ENCODE results near the gene TMCC1.
A peak's percentile ranks its signal among the peaks of the same experiment; 100 is the strongest.
"Not testable (repeated sequence)": the region's sequence is repeated elsewhere in the genome, so short reads cannot be mapped to it uniquely, and the experiment has no call there.

Gene TMCC1

GRCh38 chr3:129919806-129920205 is 26.3 kb upstream of the TMCC1 start:
- Histone ChIP-seq H3K4me1 (ENCODE audit: control insufficient read depth, insufficient read depth, low read length) (no peaks in the 10 kb centered on the region), H3K36me3 (ENCODE audit: control insufficient read depth, insufficient read depth, low read length) (peaks cover 3% of the 10 kb centered on the region), H3K27me3 (ENCODE audit: control insufficient read depth, insufficient read depth, low read length) (no peaks in the 10 kb centered on the region), H3K4me3 (ENCODE audit: low read depth, low read length) (no peak overlapping the region), H3K9me3 (ENCODE audit: control insufficient read depth, insufficient read depth, low read length) (peaks cover 21% of the 10 kb centered on the region), H3K9ac (ENCODE audit: low read depth, low read length) (no peak overlapping the region)

GRCh38 chr3:129919357-129919756 is 25.8 kb upstream of the TMCC1 start:
- Histone ChIP-seq H3K4me1 (ENCODE audit: control insufficient read depth, insufficient read depth, low read length) (no peaks in the 10 kb centered on the region), H3K9ac (ENCODE audit: low read depth, low read length) (no peak overlapping the region), H3K4me3 (ENCODE audit: low read depth, low read length) (no peak overlapping the region), H3K36me3 (ENCODE audit: control insufficient read depth, insufficient read depth, low read length) (peaks cover 3% of the 10 kb centered on the region), H3K9me3 (ENCODE audit: control insufficient read depth, insufficient read depth, low read length) (peaks cover 21% of the 10 kb centered on the region), H3K27me3 (ENCODE audit: control insufficient read depth, insufficient read depth, low read length) (no peaks in the 10 kb centered on the region)

DNA sequence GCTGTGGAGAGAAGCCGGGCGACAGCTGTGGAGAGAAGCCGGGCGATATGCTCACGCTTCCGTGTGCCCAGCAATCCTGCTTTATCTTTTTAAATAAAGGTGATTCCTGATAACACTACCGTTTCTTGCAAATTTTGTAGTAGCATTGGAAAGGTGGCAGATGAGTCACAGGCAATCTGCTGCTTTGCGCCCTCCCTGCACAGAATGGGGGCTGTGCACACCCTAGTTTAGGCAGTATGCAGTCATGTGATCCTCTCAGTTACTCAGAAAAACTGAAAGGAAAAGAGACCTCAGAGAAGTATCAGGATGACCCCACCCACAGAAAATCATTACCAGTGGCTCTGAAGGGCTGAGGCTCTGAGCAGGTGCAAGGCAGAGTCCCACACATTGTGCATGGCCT is 24.9 kb upstream of the TMCC1 start:
- no peaks in the 10 kb centered on the region for H3K4me1 ChIP-seq (ENCODE audit: control insufficient read depth, insufficient read depth, low read length)
- no peak overlapping the region for H3K4me3 ChIP-seq (ENCODE audit: low read depth, low read length)
- H3K36me3 ChIP-seq (ENCODE audit: control insufficient read depth, insufficient read depth, low read length), result peaks cover 3% of the 10 kb centered on the region
- peaks cover 21% of the 10 kb centered on the region for H3K9me3 ChIP-seq (ENCODE audit: control insufficient read depth, insufficient read depth, low read length)
- H3K27me3 ChIP-seq (ENCODE audit: control insufficient read depth, insufficient read depth, low read length), result no peaks in the 10 kb centered on the region
- H3K9ac ChIP-seq (ENCODE audit: low read depth, low read length), result no peak overlapping the region

DNA sequence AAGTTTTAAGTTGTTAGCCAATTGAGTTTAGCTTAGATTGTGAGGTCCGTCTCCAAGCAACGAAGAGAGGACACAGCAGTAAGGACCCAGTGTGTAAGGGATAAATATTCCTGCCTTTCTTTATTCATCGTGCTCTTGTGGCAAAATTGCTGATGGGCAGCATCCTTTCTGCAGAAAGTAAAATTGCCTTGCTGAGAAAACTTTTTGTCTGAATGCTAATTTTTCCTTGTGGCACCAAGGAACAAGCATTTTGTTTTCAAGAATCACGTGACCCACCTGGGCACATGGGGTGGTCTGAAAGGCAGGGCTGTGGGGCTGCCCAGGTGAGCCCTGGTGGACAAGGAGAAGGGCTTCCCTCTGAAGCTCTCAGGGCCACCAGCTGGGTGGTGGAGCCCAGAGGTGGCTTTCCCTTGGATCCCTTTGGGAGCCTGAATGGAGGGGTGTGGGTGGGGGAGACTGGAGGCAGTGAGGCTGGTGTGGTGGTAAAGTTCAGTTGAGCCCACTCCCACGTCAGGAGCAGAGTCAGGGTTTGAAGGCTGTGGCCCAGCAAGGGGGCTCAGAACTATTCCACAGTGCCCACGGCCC is 24.0 kb upstream of the TMCC1 start:
- peaks cover 21% of the 10 kb centered on the region for H3K9me3 ChIP-seq (ENCODE audit: control insufficient read depth, insufficient read depth, low read length)
- no peak overlapping the region for H3K9ac ChIP-seq (ENCODE audit: low read depth, low read length)
- no peaks in the 10 kb centered on the region for H3K4me1 ChIP-seq (ENCODE audit: control insufficient read depth, insufficient read depth, low read length)
- H3K36me3 ChIP-seq (ENCODE audit: control insufficient read depth, insufficient read depth, low read length), result peaks cover 3% of the 10 kb centered on the region
- H3K27me3 ChIP-seq (ENCODE audit: control insufficient read depth, insufficient read depth, low read length), result no peaks in the 10 kb centered on the region
- no peak overlapping the region for H3K4me3 ChIP-seq (ENCODE audit: low read depth, low read length)

- H3K36me3 ChIP-seq (ENCODE audit: control insufficient read depth, insufficient read depth, low read length), result peaks cover 3% of the 10 kb centered on the region
- H3K4me3 ChIP-seq (ENCODE audit: low read depth, low read length), result no peak overlapping the region
- no peaks in the 10 kb centered on the region for H3K27me3 ChIP-seq (ENCODE audit: control insufficient read depth, insufficient read depth, low read length)
- peaks cover 21% of the 10 kb centered on the region for H3K9me3 ChIP-seq (ENCODE audit: control insufficient read depth, insufficient read depth, low read length)
- no peaks in the 10 kb centered on the region for H3K4me1 ChIP-seq (ENCODE audit: control insufficient read depth, insufficient read depth, low read length)
- no peak overlapping the region for H3K9ac ChIP-seq (ENCODE audit: low read depth, low read length)
These were observed 20.1 kb upstream of the TMCC1 start for GRCh38 chr3:129913618-129914017.

DNA sequence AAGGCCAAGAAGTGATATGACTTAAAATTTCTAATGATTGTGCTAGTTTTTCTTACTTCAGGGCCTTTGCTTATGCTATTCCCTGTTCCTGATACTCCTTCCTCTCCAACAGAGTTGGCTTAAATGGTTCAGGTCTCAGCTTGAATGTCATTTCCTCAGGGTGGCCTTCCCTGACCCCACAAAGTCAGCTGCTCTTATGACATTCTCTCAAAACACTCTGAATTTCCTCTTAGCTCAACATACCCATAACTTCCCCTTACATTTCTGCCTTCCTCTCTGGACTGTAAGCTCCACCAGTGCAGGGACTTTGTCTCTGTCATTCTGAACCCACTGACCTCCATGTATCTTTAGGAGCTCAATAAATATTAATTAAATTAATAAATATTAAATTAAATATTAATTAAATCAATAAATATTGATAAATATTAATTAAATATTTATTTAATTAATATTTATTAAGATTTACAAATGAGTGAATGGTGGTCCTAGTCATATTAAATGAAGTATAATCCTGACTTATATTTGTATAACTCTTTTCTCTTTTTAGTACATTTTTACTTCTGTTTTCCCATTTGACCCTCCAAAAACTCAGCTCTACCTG is 17.9 kb upstream of the TMCC1 start:
- Histone ChIP-seq H3K4me3 (ENCODE audit: low read depth, low read length) (no peak overlapping the region), H3K36me3 (ENCODE audit: control insufficient read depth, insufficient read depth, low read length) (no peaks in the 10 kb centered on the region), H3K9ac (ENCODE audit: low read depth, low read length) (no peak overlapping the region), H3K9me3 (ENCODE audit: control insufficient read depth, insufficient read depth, low read length) (peaks cover 4% of the 10 kb centered on the region), H3K27me3 (ENCODE audit: control insufficient read depth, insufficient read depth, low read length) (no peaks in the 10 kb centered on the region), H3K4me1 (ENCODE audit: control insufficient read depth, insufficient read depth, low read length) (no peaks in the 10 kb centered on the region)

DNA sequence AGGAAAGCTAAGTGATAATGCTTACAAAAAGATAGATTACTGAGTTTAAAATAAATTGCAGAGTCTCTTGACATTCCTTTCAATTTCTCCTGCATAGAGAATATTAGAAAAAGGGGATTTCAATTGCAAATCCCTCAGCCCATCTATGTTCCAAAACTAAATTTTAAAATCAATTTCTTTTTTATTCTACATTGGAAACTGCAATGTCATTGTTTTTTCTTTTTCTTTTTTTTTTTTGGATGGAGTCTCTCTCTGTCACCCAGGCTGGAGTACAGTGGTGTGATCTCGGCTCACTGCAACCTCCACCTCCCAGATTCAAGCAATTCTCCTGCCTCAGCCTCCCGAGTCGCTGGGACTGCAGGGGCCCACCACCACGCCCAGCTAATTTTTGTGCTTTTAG is 15.7 kb upstream of the TMCC1 start:
- H3K9me3 ChIP-seq (ENCODE audit: control insufficient read depth, insufficient read depth, low read length); H3K4me3 ChIP-seq (ENCODE audit: low read depth, low read length); H3K4me1 ChIP-seq (ENCODE audit: control insufficient read depth, insufficient read depth, low read length); H3K9ac ChIP-seq (ENCODE audit: low read depth, low read length); H3K36me3 ChIP-seq (ENCODE audit: control insufficient read depth, insufficient read depth, low read length); H3K27me3 ChIP-seq (ENCODE audit: control insufficient read depth, insufficient read depth, low read length): not testable (repeated sequence)

- Histone ChIP-seq H3K36me3 (ENCODE audit: control insufficient read depth, insufficient read depth, low read length) (no peaks in the 10 kb centered on the region), H3K9me3 (ENCODE audit: control insufficient read depth, insufficient read depth, low read length) (no peaks in the 10 kb centered on the region), H3K9ac (ENCODE audit: low read depth, low read length) (no peak overlapping the region), H3K4me1 (ENCODE audit: control insufficient read depth, insufficient read depth, low read length) (no peaks in the 10 kb centered on the region), H3K27me3 (ENCODE audit: control insufficient read depth, insufficient read depth, low read length) (no peaks in the 10 kb centered on the region), H3K4me3 (ENCODE audit: low read depth, low read length) (no peak overlapping the region)
These were observed 14.9 kb upstream of the TMCC1 start for GRCh38 chr3:129908417-129908816.

DNA sequence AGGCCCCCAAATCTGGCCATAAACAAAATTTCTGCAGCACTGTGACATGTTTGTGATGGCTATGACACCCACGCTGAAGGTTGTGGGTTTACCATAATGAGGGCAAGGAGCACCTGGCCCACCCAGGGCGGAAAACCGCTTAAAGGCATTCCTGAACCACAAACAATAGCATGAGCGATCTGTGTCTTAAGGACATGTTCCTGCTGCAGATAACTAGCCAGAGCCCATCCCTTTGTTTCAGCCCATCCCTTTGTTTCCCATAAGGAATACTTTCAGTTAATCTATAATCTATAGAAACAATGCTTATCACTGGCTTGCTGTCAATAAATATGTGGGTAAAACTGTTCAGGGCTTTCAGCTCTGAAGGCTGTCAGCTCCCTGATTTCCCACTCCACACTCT is 7.8 kb upstream of the TMCC1 start:
- H3K27me3 ChIP-seq (ENCODE audit: control insufficient read depth, insufficient read depth, low read length); H3K9me3 ChIP-seq (ENCODE audit: control insufficient read depth, insufficient read depth, low read length); H3K4me1 ChIP-seq (ENCODE audit: control insufficient read depth, insufficient read depth, low read length); H3K36me3 ChIP-seq (ENCODE audit: control insufficient read depth, insufficient read depth, low read length); H3K4me3 ChIP-seq (ENCODE audit: low read depth, low read length); H3K9ac ChIP-seq (ENCODE audit: low read depth, low read length): not testable (repeated sequence)

- peaks cover under 1% of the 10 kb centered on the region for H3K4me1 ChIP-seq (ENCODE audit: control insufficient read depth, insufficient read depth, low read length)
- H3K9me3 ChIP-seq (ENCODE audit: control insufficient read depth, insufficient read depth, low read length), result no peaks in the 10 kb centered on the region
- H3K4me3 ChIP-seq (ENCODE audit: low read depth, low read length), result no peak overlapping the region
- H3K9ac ChIP-seq (ENCODE audit: low read depth, low read length), result no peak overlapping the region
- H3K36me3 ChIP-seq (ENCODE audit: control insufficient read depth, insufficient read depth, low read length), result no peaks in the 10 kb centered on the region
- no peaks in the 10 kb centered on the region for H3K27me3 ChIP-seq (ENCODE audit: control insufficient read depth, insufficient read depth, low read length)
These were observed 3.5 kb upstream of the TMCC1 start for GRCh38 chr3:129897026-129897425.

GRCh38 chr3:129892857-129893580 is 492 bp downstream of the TMCC1 start:
- H3K36me3 ChIP-seq (ENCODE audit: control insufficient read depth, insufficient read depth, low read length), result no peaks in the 10 kb centered on the region
- H3K9me3 ChIP-seq (ENCODE audit: control insufficient read depth, insufficient read depth, low read length), result no peaks in the 10 kb centered on the region
- no peaks in the 10 kb centered on the region for H3K27me3 ChIP-seq (ENCODE audit: control insufficient read depth, insufficient read depth, low read length)
- peaks cover 15% of the 10 kb centered on the region for H3K4me1 ChIP-seq (ENCODE audit: control insufficient read depth, insufficient read depth, low read length)
- peak overlapping the region; percentile 95 for H3K9ac ChIP-seq (ENCODE audit: low read depth, low read length)
- H3K4me3 ChIP-seq (ENCODE audit: low read depth, low read length), result peak overlapping the region; percentile 95

DNA sequence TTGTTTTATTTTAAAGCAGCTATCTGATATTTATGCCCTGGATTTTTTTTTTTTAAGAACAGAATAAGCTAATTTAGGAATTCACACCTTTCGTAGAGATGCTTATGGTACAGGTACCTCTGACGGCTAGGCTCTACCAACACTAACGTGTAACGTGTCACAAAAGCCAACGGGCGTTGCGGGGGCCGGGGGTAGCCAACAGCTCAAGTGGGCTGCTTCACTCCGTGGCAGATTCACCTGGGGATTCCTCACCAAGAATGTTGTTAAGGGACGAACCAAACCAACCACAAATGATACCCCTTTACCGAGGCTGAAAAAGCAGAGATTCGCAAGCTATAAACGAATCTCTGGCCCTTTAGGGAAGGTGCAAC is 1.0 kb downstream of the TMCC1 start:
- no peaks in the 10 kb centered on the region for H3K9me3 ChIP-seq (ENCODE audit: control insufficient read depth, insufficient read depth, low read length)
- H3K9ac ChIP-seq (ENCODE audit: low read depth, low read length), result peak overlapping the region; percentile 95
- H3K36me3 ChIP-seq (ENCODE audit: control insufficient read depth, insufficient read depth, low read length), result no peaks in the 10 kb centered on the region
- peak overlapping the region; percentile 95 for H3K4me3 ChIP-seq (ENCODE audit: low read depth, low read length)
- H3K4me1 ChIP-seq (ENCODE audit: control insufficient read depth, insufficient read depth, low read length), result peaks cover 15% of the 10 kb centered on the region
- no peaks in the 10 kb centered on the region for H3K27me3 ChIP-seq (ENCODE audit: control insufficient read depth, insufficient read depth, low read length)
